Activated T-helper 17 cell treated with anti-CD3 and anti-CD28 coated beads, Interleukin-2, amount 50 U/mL, for 72 hours (primary cell): ENCODE measurements around the gene METTL26. TPM values are rescaled to one million over a fixed set of nuclear protein-coding genes. Genes with fewer than 3 reads are reported as not detected.

Experiments
- ATAC-seq: fragments of 150-1000 bp; cut with Tn5 transposase; replicated peaks from 2 replicates; pipeline ENCODE4 v1.10.0; 2021; ENCODE audit warnings: mild to moderate bottlenecking, moderate library complexity
- H3K27ac Mint-ChIP-seq: one replicate; pipeline ENCODE4 v1.8.0; 2022; ENCODE audit warnings: mixed read lengths
- H3K27me3 Mint-ChIP-seq: one replicate; pipeline ENCODE4 v1.8.0; 2022; ENCODE audit warnings: mixed read lengths
- H3K36me3 Mint-ChIP-seq: one replicate; pipeline ENCODE4 v1.8.0; 2022; ENCODE audit warnings: low read depth, mild to moderate bottlenecking, mixed read lengths
- H3K4me1 Mint-ChIP-seq: one replicate; pipeline ENCODE4 v1.8.0; 2022; ENCODE audit warnings: mixed read lengths
- H3K4me3 Mint-ChIP-seq: one replicate; pipeline ENCODE4 v1.8.0; 2022; ENCODE audit warnings: mild to moderate bottlenecking, mixed read lengths
- H3K9me3 Mint-ChIP-seq: one replicate; pipeline ENCODE4 v1.8.0; 2022; ENCODE audit warnings: mixed read lengths
- total RNA-seq, 2 donors: library from RNA; stranded (reverse); gene quantifications; one replicate each; pipeline ENCODE4 v1.2.3, GENCODE V29; 2022

METTL26 gene
- total RNA-seq, 2 donors from 2014 or later, result 87.4 to 115 TPM

- peaks cover 7% of the 10 kb centered on the region for H3K36me3 Mint-ChIP-seq
- H3K27me3 Mint-ChIP-seq, result no peaks in the 10 kb centered on the region
- no peak overlapping the region for H3K4me3 Mint-ChIP-seq
- no peaks in the 10 kb centered on the region for H3K9me3 Mint-ChIP-seq
- no peak overlapping the region for H3K27ac Mint-ChIP-seq
- H3K4me1 Mint-ChIP-seq, result no peaks in the 10 kb centered on the region
- no peak for ATAC-seq
Observed at GRCh38 chr16:630249-630814, 5.8 kb downstream of the METTL26 start.

GRCh38 chr16:629833-630248 is 6.3 kb downstream of the METTL26 start:
- Mint-ChIP-seq H3K27ac (no peak overlapping the region), H3K4me1 (no peaks in the 10 kb centered on the region), H3K9me3 (no peaks in the 10 kb centered on the region), H3K4me3 (no peak overlapping the region), H3K27me3 (no peaks in the 10 kb centered on the region), H3K36me3 (peaks cover 7% of the 10 kb centered on the region)
- ATAC-seq, result no peak

- Mint-ChIP-seq H3K4me1 (no peaks in the 10 kb centered on the region), H3K27ac (no peak overlapping the region), H3K4me3 (no peak overlapping the region), H3K27me3 (no peaks in the 10 kb centered on the region), H3K36me3 (peaks cover 4% of the 10 kb centered on the region), H3K9me3 (no peaks in the 10 kb centered on the region)
- no peak for ATAC-seq
Observed at GRCh38 chr16:629185-629832, 6.8 kb downstream of the METTL26 start.

- Mint-ChIP-seq H3K4me1 (no peaks in the 10 kb centered on the region), H3K27me3 (no peaks in the 10 kb centered on the region), H3K27ac (no peak overlapping the region), H3K9me3 (no peaks in the 10 kb centered on the region), H3K4me3 (no peak overlapping the region), H3K36me3 (no peaks in the 10 kb centered on the region)
- ATAC-seq, result no peak
Observed at GRCh38 chr16:628321-629061, 7.6 kb downstream of the METTL26 start.

GRCh38 chr16:627454-628239 is 8.5 kb downstream of the METTL26 start:
- Mint-ChIP-seq H3K4me3 (no peak overlapping the region), H3K9me3 (no peaks in the 10 kb centered on the region), H3K4me1 (no peaks in the 10 kb centered on the region), H3K27me3 (no peaks in the 10 kb centered on the region), H3K27ac (no peak overlapping the region), H3K36me3 (no peaks in the 10 kb centered on the region)
- no peak for ATAC-seq

- no peak overlapping the region for H3K4me3 Mint-ChIP-seq
- no peaks in the 10 kb centered on the region for H3K4me1 Mint-ChIP-seq
- no peak for ATAC-seq
- H3K27me3 Mint-ChIP-seq, result no peaks in the 10 kb centered on the region
- no peaks in the 10 kb centered on the region for H3K9me3 Mint-ChIP-seq
- H3K36me3 Mint-ChIP-seq, result no peaks in the 10 kb centered on the region
- H3K27ac Mint-ChIP-seq, result no peak overlapping the region
Observed at GRCh38 chr16:626787-627453, 9.2 kb downstream of the METTL26 start.

- Mint-ChIP-seq H3K9me3 (no peaks in the 10 kb centered on the region), H3K36me3 (no peaks in the 10 kb centered on the region), H3K27me3 (no peaks in the 10 kb centered on the region), H3K4me1 (no peaks in the 10 kb centered on the region), H3K4me3 (no peak overlapping the region), H3K27ac (no peak overlapping the region)
- no peak for ATAC-seq
Observed at GRCh38 chr16:625977-626765, 9.9 kb downstream of the METTL26 start.

GRCh38 chr16:625117-625976 is 10.8 kb downstream of the METTL26 start:
- no peaks in the 10 kb centered on the region for H3K4me1 Mint-ChIP-seq
- no peak overlapping the region for H3K27ac Mint-ChIP-seq
- H3K36me3 Mint-ChIP-seq, result no peaks in the 10 kb centered on the region
- no peak for ATAC-seq
- H3K27me3 Mint-ChIP-seq, result no peaks in the 10 kb centered on the region
- H3K9me3 Mint-ChIP-seq, result no peaks in the 10 kb centered on the region
- H3K4me3 Mint-ChIP-seq, result no peak overlapping the region

GRCh38 chr16:624526-625070 is 11.5 kb downstream of the METTL26 start:
- Mint-ChIP-seq H3K27me3 (no peaks in the 10 kb centered on the region), H3K4me3 (no peak overlapping the region), H3K4me1 (no peaks in the 10 kb centered on the region), H3K27ac (no peak overlapping the region), H3K36me3 (no peaks in the 10 kb centered on the region), H3K9me3 (no peaks in the 10 kb centered on the region)
- ATAC-seq, result no peak

- Mint-ChIP-seq H3K36me3 (no peaks in the 10 kb centered on the region), H3K27ac (no peak overlapping the region), H3K4me3 (no peak overlapping the region), H3K27me3 (no peaks in the 10 kb centered on the region), H3K4me1 (no peaks in the 10 kb centered on the region), H3K9me3 (no peaks in the 10 kb centered on the region)
- no peak for ATAC-seq
Observed at GRCh38 chr16:622920-623280, 13.2 kb downstream of the METTL26 start.

- Mint-ChIP-seq H3K27ac (no peak overlapping the region), H3K9me3 (no peaks in the 10 kb centered on the region), H3K27me3 (no peaks in the 10 kb centered on the region), H3K36me3 (no peaks in the 10 kb centered on the region), H3K4me3 (no peak overlapping the region), H3K4me1 (no peaks in the 10 kb centered on the region)
- ATAC-seq, result no peak
Observed at GRCh38 chr16:621526-622105, 14.5 kb downstream of the METTL26 start.

GRCh38 chr16:620700-621525 is 15.2 kb downstream of the METTL26 start:
- no peak overlapping the region for H3K27ac Mint-ChIP-seq

More at GRCh38 chr16:620700-621525, 15.2 kb downstream of the METTL26 start:
- H3K4me1 Mint-ChIP-seq, result no peaks in the 10 kb centered on the region
- H3K27me3 Mint-ChIP-seq, result no peaks in the 10 kb centered on the region
- H3K9me3 Mint-ChIP-seq, result no peaks in the 10 kb centered on the region
- no peaks in the 10 kb centered on the region for H3K36me3 Mint-ChIP-seq
- no peak for ATAC-seq
- no peak overlapping the region for H3K4me3 Mint-ChIP-seq
